Retinal pigment epithelial cell (primary cell): Measurements from ENCODE around the gene RASIP1.

Source experiments
- DNase-seq: peaks from one replicate; pipeline ENCODE4 v3.0.0-alpha.2; 2010; ENCODE audit warnings: low read depth
- H3K4me3 ChIP-seq: 2 replicates; pipeline ENCODE4 v1.5.1; 2011; ENCODE audit warnings: mild to moderate bottlenecking, low read length, control low read depth, moderate library complexity
- CTCF ChIP-seq: conservative IDR thresholded peaks from 2 replicates; pipeline ENCODE4 v1.5.1; 2011; ENCODE audit warnings: low read depth, low read length, control low read depth, inconsistent platforms

RASIP1 gene

GRCh38 chr19:48745208-48745995 is 5.0 kb upstream of the RASIP1 start:
- no peak for DNase-seq

GRCh38 chr19:48742096-48742495 is 1.7 kb upstream of the RASIP1 start:
- no peak for DNase-seq
- H3K4me3 ChIP-seq: no peak overlapping the region
- TF ChIP-seq CTCF: no peak

More at GRCh38 chr19:48745208-48745995, 5.0 kb upstream of the RASIP1 start:
- peak overlapping the region; percentile 21 for H3K4me3 ChIP-seq
- TF ChIP-seq CTCF: no peak

GRCh38 chr19:48741129-48741999 is 954 bp upstream of the RASIP1 start:
- no peak for DNase-seq
- TF ChIP-seq CTCF: no peak
- no peak overlapping the region for H3K4me3 ChIP-seq

- no peak overlapping the region for H3K4me3 ChIP-seq
- DNase-seq: no peak
- TF ChIP-seq CTCF: no peak
These were observed 826 bp downstream of the RASIP1 start for GRCh38 chr19:48739404-48740163.

GRCh38 chr19:48738557-48739403 is 1.6 kb downstream of the RASIP1 start:
- no peak for TF ChIP-seq CTCF
- DNase-seq: peak; percentile 42
- H3K4me3 ChIP-seq: peak overlapping the region; percentile 29

GRCh38 chr19:48737360-48737998 is 2.9 kb downstream of the RASIP1 start:
- TF ChIP-seq CTCF: no peak
- no peak for DNase-seq
- no peak overlapping the region for H3K4me3 ChIP-seq
